ENCODE measurements around the gene MYBPH.

MYBPH gene

DNA sequence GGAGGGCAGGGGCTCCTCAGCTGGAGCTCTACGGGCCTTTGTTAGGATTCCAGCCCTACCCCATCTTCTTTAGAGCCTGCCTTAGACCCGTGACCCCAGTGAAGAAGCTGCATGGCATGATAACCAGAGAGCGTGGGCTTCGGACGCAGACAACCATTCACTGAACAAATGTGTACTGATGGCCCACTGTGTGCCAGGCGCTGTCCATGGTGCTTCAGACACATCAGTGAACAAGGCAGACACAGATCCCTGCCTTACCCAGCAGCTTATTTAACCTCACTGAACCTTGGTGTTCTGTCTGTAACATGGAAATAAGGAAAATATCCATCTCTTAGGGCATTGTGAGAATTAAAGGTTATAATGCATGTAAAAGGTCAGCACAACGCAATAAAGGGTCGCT lies 44.3 kb upstream of the MYBPH start:
- H3K36me3 ChIP-seq (ENCODE audit: insufficient read depth, low read length), result no peaks in the 10 kb centered on the region
- no peak overlapping the region for H2AFZ ChIP-seq (ENCODE audit: low read depth, low read length)
- H4K20me1 ChIP-seq (ENCODE audit: insufficient read depth, low read length), result peaks cover 7% of the 10 kb centered on the region; the same call in 1 of the 2 replicates
- H3K27me3 ChIP-seq (ENCODE audit: insufficient read depth, low read length, poor library complexity), result peaks cover 20% of the 10 kb centered on the region
- TF ChIP-seq EZH2 (IDR thresholded peaks at IDR 0.05; ENCODE audit: borderline replicate concordance, low read depth, low read length, severe bottlenecking), result no peak
- H3K9me3 ChIP-seq (ENCODE audit: insufficient read depth, low read length, severe bottlenecking), result no peaks in the 10 kb centered on the region
- H3K79me2 ChIP-seq (ENCODE audit: insufficient read depth, low read length), result no peaks in the 10 kb centered on the region
- no peak overlapping the region for H3K9ac ChIP-seq (ENCODE audit: low read depth, low read length)
- H3K4me3 ChIP-seq (ENCODE audit: low read depth in 1 of 2, low read length in 2 of 2), result no peak overlapping the region
- H3K4me1 ChIP-seq (ENCODE audit: insufficient read depth, low read length), result peaks cover 11% of the 10 kb centered on the region
- H3K27ac ChIP-seq (ENCODE audit: low read length), result no peak overlapping the region
- H3K4me2 ChIP-seq (ENCODE audit: insufficient read depth, low read length), result no peak overlapping the region
- DNase-seq, result peak; percentile 24
- no peak for ATAC-seq (ENCODE audit: insufficient read depth, low read depth)

DNA sequence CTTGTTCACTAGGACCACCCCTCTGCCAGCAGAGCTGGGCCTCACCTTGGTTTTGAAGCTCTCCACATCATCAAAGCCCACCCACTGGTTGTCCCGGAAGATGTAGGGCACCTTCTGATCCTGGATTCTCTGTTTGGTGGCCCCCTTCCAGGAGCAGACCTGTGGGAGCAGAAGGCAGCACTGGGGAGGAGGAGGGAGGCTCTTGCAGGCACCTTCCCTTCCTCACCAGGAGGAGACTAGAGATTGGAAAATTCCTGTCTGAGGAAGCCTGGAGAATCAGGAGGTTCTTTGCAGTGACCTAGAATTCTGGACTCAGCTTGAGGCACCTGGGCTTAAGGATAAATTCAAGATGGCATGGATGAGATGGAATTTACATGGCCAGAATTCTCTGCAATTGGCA lies 43.5 kb upstream of the MYBPH start:
- DNase-seq (no peak), ATAC-seq (ENCODE audit: insufficient read depth, low read depth) (no peak)
- peaks cover 14% of the 10 kb centered on the region for H3K4me1 ChIP-seq (ENCODE audit: insufficient read depth, low read length)
- peaks cover 13% of the 10 kb centered on the region for H3K27me3 ChIP-seq (ENCODE audit: insufficient read depth, low read length, poor library complexity)
- no peaks in the 10 kb centered on the region for H3K9me3 ChIP-seq (ENCODE audit: insufficient read depth, low read length, severe bottlenecking)
- no peak overlapping the region for H3K27ac ChIP-seq (ENCODE audit: low read length)
- no peak overlapping the region for H3K4me2 ChIP-seq (ENCODE audit: insufficient read depth, low read length)
- H3K9ac ChIP-seq (ENCODE audit: low read depth, low read length), result no peak overlapping the region
- no peaks in the 10 kb centered on the region for H3K36me3 ChIP-seq (ENCODE audit: insufficient read depth, low read length)
- no peak overlapping the region for H2AFZ ChIP-seq (ENCODE audit: low read depth, low read length)
- TF ChIP-seq EZH2 (IDR thresholded peaks at IDR 0.05; ENCODE audit: borderline replicate concordance, low read depth, low read length, severe bottlenecking), result no peak
- TF ChIP-seq, protein P1, sequence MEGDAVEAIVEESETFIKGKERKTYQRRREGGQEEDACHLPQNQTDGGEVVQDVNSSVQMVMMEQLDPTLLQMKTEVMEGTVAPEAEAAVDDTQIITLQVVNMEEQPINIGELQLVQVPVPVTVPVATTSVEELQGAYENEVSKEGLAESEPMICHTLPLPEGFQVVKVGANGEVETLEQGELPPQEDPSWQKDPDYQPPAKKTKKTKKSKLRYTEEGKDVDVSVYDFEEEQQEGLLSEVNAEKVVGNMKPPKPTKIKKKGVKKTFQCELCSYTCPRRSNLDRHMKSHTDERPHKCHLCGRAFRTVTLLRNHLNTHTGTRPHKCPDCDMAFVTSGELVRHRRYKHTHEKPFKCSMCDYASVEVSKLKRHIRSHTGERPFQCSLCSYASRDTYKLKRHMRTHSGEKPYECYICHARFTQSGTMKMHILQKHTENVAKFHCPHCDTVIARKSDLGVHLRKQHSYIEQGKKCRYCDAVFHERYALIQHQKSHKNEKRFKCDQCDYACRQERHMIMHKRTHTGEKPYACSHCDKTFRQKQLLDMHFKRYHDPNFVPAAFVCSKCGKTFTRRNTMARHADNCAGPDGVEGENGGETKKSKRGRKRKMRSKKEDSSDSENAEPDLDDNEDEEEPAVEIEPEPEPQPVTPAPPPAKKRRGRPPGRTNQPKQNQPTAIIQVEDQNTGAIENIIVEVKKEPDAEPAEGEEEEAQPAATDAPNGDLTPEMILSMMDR (IDR thresholded peaks at IDR 0.05; ENCODE audit: borderline replicate concordance, extremely low read depth, low read length, poor library complexity, severe bottlenecking), result no peak
- H3K79me2 ChIP-seq (ENCODE audit: insufficient read depth, low read length), result no peaks in the 10 kb centered on the region
- H3K4me3 ChIP-seq (ENCODE audit: low read depth in 1 of 2, low read length in 2 of 2), result no peak overlapping the region
- H4K20me1 ChIP-seq (ENCODE audit: insufficient read depth, low read length), result peaks cover 7% of the 10 kb centered on the region; the same call in 1 of the 2 replicates

DNA sequence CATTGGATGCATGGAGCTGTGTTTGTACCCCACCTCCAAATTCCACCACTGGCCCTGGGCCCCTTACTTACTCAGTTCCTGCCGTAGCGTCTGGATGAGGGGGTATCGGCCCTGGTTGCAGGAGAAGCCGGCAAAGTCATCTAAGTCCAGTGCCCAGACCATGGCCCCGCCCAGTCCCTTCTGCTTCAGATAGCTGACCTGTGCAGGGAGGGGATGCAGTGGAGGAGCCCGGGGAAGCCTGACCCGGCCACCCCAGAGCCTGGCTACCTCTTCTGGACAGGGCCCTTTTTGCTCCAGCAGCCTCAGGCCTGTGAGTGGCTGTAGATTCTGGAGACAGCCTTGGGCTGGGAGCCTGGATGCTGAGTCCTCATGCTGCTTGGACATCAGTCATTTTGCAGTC lies 42.0 kb upstream of the MYBPH start:
- H3K79me2 ChIP-seq (ENCODE audit: insufficient read depth, low read length), result no peaks in the 10 kb centered on the region
- H3K9ac ChIP-seq (ENCODE audit: low read depth, low read length), result no peak overlapping the region
- no peaks in the 10 kb centered on the region for H3K9me3 ChIP-seq (ENCODE audit: insufficient read depth, low read length, severe bottlenecking)
- peaks cover 7% of the 10 kb centered on the region; the same call in 1 of the 2 replicates for H4K20me1 ChIP-seq (ENCODE audit: insufficient read depth, low read length)
- H2AFZ ChIP-seq (ENCODE audit: low read depth, low read length), result no peak overlapping the region
- DNase-seq (no peak), ATAC-seq (ENCODE audit: insufficient read depth, low read depth) (no peak)
- TF ChIP-seq, protein P1 (IDR thresholded peaks at IDR 0.05; ENCODE audit: borderline replicate concordance, extremely low read depth, low read length, poor library complexity, severe bottlenecking), result no peak
- TF ChIP-seq EZH2 (IDR thresholded peaks at IDR 0.05; ENCODE audit: borderline replicate concordance, low read depth, low read length, severe bottlenecking), result no peak
- H3K4me1 ChIP-seq (ENCODE audit: insufficient read depth, low read length), result peaks cover 14% of the 10 kb centered on the region
- peaks cover 13% of the 10 kb centered on the region for H3K27me3 ChIP-seq (ENCODE audit: insufficient read depth, low read length, poor library complexity)
- H3K27ac ChIP-seq (ENCODE audit: low read length), result no peak overlapping the region
- H3K36me3 ChIP-seq (ENCODE audit: insufficient read depth, low read length), result no peaks in the 10 kb centered on the region
- H3K4me3 ChIP-seq (ENCODE audit: low read depth in 1 of 2, low read length in 2 of 2), result no peak overlapping the region
- H3K4me2 ChIP-seq (ENCODE audit: insufficient read depth, low read length), result no peak overlapping the region

DNA sequence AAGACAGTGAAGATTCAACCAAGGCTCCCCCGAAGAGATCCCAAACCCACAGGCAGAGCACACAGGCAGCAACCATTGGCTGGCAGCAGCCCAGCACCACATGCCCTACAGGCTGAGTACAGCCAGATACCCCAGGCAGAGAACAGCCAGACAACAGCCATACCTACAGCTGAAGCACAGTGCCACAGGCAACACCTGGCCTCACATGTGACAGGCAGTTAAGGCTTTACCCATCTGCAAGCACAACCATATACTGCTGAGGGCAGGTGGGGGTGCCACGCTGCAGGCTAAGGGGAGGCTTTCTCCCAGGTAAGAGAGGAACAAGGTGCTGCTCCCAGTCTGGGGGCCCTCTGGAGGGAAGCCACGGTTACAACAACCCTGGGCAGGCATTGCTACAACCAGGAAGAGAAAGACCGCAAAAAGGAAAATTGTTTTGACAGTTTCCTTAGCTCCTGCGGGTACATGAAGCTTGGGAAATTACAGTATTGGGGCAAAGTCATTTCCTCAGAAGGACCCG lies 41.6 kb upstream of the MYBPH start:
- Histone ChIP-seq H3K9me3 (ENCODE audit: insufficient read depth, low read length, severe bottlenecking) (no peaks in the 10 kb centered on the region), H3K27me3 (ENCODE audit: insufficient read depth, low read length, poor library complexity) (peaks cover 13% of the 10 kb centered on the region), H3K79me2 (ENCODE audit: insufficient read depth, low read length) (no peaks in the 10 kb centered on the region), H3K36me3 (ENCODE audit: insufficient read depth, low read length) (no peaks in the 10 kb centered on the region), H2AFZ (ENCODE audit: low read depth, low read length) (no peak overlapping the region), H3K4me2 (ENCODE audit: insufficient read depth, low read length) (no peak overlapping the region), H3K9ac (ENCODE audit: low read depth, low read length) (no peak overlapping the region), H4K20me1 (ENCODE audit: insufficient read depth, low read length) (peaks cover 7% of the 10 kb centered on the region; the same call in 1 of the 2 replicates), H3K4me3 (ENCODE audit: low read depth in 1 of 2, low read length in 2 of 2) (no peak overlapping the region), H3K27ac (ENCODE audit: low read length) (no peak overlapping the region), H3K4me1 (ENCODE audit: insufficient read depth, low read length) (peaks cover 14% of the 10 kb centered on the region)
- TF ChIP-seq, protein P1 (IDR thresholded peaks at IDR 0.05; ENCODE audit: borderline replicate concordance, extremely low read depth, low read length, poor library complexity, severe bottlenecking), result peak; percentile 15
- TF ChIP-seq EZH2 (IDR thresholded peaks at IDR 0.05; ENCODE audit: borderline replicate concordance, low read depth, low read length, severe bottlenecking), result no peak
- DNase-seq (no peak), ATAC-seq (ENCODE audit: insufficient read depth, low read depth) (no peak)

Measured in DND-41 (cell line).